LNCaP clone FGC (cell line): Measurements from ENCODE around the gene TRPM5.
A peak's percentile ranks its signal among the peaks of the same experiment; 100 is the strongest.

ENCODE experiments used
- DNase-seq: peaks from one replicate; pipeline ENCODE4 v3.0.0-alpha.2; 2011; ENCODE audit warnings: low read depth
- H3K4me3 ChIP-seq: 2 replicates; pipeline ENCODE4 v1.5.1; 2011; ENCODE audit warnings: mild to moderate bottlenecking, low read depth, low read length, control low read depth
- CTCF ChIP-seq: IDR thresholded peaks from 2 replicates; pipeline ENCODE4 v1.5.1; 2012; ENCODE audit warnings: mild to moderate bottlenecking; ENCODE audit not compliant: control insufficient read depth, insufficient read depth; ENCODE audit errors: extremely low read depth

Gene TRPM5

GRCh38 chr11:2400762-2401435 is 43.4 kb downstream of the TRPM5 start:
- TF ChIP-seq CTCF, result no peak

GRCh38 chr11:2400069-2400761 is 44.1 kb downstream of the TRPM5 start, which contains the start of gene TSSC4:
Gene TSSC4, plus strand, starts transcription at chr11:2400750. Its CDS starts 1,884 bp downstream, at chr11:2402634.
- TF ChIP-seq CTCF, result peak; percentile 100
- peak; percentile 99 for DNase-seq
- H3K4me3 ChIP-seq, result peak within 1 kb of the TSS; percentile 100

More at GRCh38 chr11:2400762-2401435, 43.4 kb downstream of the TRPM5 start:
- DNase-seq, result no peak
- peak overlapping the region; percentile 100 for H3K4me3 ChIP-seq

GRCh38 chr11:2399488-2400068 is 44.7 kb downstream of the TRPM5 start:
- TF ChIP-seq CTCF, result no peak
- no peak for DNase-seq
- H3K4me3 ChIP-seq, result peak overlapping the region; percentile 100

- DNase-seq, result no peak
- peak overlapping the region; percentile 100 for H3K4me3 ChIP-seq
- no peak for TF ChIP-seq CTCF
Measured at GRCh38 chr11:2398664-2399355, 45.5 kb downstream of the TRPM5 start.

GRCh38 chr11:2397005-2397404 is 47.3 kb downstream of the TRPM5 start:
- no peak overlapping the region for H3K4me3 ChIP-seq
- no peak for TF ChIP-seq CTCF
- no peak for DNase-seq

GRCh38 chr11:2396471-2396870 is 47.8 kb downstream of the TRPM5 start:
- no peak overlapping the region for H3K4me3 ChIP-seq
- TF ChIP-seq CTCF, result no peak
- no peak for DNase-seq
